PC-9 (cell line): ENCODE results near the gene HPCA.

Experiments
- EZH2 ChIP-seq: fragments of 200-600 bp; sonication (generic); IDR thresholded peaks from 2 replicates; pipeline ENCODE4 v1.8.0; 2017; ENCODE audit warnings: antibody characterized with exemption, low read depth
- TF ChIP-seq, protein P1 (sequence below): fragments of 200-600 bp; sonication (generic); conservative IDR thresholded peaks from 2 replicates; pipeline ENCODE4 v1.6.1; 2017; ENCODE audit warnings: mixed run types, antibody characterized with exemption, mild to moderate bottlenecking, moderate library complexity

DNA sequence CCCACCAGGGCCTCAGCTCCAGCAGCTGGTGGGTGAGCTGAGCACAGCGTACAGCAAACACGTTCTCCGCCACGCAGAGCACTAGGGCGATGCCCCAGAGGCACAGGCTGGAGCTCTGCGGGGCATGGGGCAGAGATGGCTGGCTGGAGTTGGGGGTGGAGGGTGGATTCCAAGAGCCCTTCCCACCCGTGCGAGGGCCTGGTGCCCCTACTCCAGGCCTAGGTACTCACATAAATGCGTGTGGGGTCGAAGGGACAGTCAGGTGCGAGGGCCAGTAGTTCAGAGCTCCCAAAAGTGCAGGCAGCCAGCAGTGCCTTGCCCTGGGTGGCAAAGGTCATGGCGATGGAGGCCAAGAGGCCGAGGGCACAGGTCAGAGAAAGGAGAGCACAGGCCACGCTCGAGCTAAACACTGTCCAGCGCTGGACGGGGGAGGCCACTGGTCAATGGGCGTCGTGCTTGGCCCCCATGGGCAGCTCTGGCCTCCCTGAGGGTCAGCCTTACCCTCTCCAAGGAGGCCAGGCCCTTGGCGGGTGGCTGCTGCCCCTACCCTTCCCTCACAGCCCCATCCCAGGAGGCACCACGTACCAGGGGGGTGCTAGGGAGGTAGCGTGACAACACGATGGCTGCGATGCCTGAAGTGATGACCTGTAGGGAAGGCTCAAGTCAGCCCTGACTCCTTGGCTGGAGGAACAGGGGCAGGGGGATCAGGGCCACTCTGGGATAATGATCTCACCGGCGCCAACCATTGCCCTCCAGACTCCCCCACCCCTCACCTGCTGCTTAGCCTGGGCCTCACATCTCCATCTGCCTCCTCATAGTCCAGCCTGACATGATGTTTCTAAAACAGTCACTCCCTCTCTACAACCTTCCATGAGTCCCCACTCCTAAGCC, 9.3 kb downstream of the HPCA start:
- TF ChIP-seq, protein P1, sequence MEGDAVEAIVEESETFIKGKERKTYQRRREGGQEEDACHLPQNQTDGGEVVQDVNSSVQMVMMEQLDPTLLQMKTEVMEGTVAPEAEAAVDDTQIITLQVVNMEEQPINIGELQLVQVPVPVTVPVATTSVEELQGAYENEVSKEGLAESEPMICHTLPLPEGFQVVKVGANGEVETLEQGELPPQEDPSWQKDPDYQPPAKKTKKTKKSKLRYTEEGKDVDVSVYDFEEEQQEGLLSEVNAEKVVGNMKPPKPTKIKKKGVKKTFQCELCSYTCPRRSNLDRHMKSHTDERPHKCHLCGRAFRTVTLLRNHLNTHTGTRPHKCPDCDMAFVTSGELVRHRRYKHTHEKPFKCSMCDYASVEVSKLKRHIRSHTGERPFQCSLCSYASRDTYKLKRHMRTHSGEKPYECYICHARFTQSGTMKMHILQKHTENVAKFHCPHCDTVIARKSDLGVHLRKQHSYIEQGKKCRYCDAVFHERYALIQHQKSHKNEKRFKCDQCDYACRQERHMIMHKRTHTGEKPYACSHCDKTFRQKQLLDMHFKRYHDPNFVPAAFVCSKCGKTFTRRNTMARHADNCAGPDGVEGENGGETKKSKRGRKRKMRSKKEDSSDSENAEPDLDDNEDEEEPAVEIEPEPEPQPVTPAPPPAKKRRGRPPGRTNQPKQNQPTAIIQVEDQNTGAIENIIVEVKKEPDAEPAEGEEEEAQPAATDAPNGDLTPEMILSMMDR: no peak
- no peak for TF ChIP-seq EZH2
